LoVo (cell line): ENCODE results near the gene TMEM53.

Experiments used
- DNase-seq: peaks from one replicate; pipeline ENCODE4 v3.0.0-alpha.2; 2016; ENCODE audit warnings: low spot score

Gene TMEM53

GRCh38 chr1:44698138-44698537 is 23.9 kb upstream of the TMEM53 start:
- DNase-seq: no peak

GRCh38 chr1:44696789-44697345 is 22.6 kb upstream of the TMEM53 start:
- no peak for DNase-seq

DNA sequence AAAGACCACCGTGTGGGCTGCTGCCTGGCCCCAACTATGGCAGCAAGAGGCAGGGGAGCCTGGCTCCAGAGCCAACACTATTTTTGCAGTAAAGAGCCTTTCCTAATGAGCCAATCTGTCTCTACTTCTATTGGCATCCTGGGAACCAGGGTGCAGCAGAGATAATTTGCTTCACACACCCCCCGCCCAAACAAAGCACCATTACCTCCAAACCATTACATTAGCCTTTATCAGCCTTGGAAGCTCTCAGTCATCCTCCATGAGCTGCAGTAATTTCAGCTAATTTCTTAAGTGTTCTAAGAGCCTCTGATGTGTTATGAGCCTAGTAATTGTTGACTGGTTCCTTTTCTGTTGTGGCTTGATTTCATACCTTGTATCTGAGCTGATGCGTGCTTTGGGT is 21.8 kb upstream of the TMEM53 start:
- DNase-seq: no peak

DNA sequence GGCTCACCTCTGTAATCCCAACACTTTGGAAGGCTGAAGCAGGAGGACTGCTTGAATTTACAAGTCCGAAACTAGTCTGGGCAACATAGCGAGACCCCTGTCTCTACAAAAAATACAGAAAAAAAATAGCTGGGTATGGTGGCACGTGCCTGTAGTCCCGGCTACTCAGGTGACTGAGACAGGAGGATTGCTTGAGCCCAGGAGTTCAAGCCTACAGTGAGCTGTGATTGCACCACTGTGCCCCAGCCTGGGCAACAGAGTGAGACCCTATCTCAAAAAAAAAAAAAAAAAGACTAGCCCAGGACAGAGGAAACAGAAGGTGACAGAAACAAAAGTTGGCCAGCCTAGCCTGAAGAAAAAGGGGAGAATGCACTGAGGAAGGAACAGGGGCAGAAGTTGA is 21.4 kb upstream of the TMEM53 start:
- no peak for DNase-seq

DNA sequence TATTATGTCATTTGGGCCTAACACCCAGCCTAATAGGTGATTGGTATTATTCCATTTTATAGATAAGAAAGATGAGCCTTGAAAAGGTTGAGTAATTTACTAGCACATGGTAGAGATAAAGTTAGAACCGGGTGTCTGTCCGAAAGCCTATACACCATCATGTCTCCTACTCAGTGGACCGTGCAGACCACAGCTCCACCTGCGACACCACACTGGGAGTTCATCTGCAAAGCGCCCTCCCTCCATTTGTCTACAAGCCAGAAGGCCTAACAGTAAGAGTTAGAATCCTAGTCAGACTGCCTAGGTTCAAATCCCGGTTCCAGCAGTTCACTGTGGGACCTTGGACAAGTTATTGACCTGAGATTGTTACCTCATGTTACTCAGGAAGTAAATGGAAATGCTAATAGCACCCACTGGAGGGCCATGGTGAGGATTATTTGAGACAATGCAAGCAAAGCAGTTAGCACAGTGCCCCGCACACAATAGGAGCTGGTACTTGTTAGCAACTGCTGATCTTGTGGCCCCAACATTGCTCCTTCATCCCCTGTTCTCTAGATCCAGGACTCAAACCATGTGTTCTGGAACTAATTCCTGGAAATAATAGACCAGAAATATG is 20.7 kb upstream of the TMEM53 start:
- DNase-seq: no peak

DNA sequence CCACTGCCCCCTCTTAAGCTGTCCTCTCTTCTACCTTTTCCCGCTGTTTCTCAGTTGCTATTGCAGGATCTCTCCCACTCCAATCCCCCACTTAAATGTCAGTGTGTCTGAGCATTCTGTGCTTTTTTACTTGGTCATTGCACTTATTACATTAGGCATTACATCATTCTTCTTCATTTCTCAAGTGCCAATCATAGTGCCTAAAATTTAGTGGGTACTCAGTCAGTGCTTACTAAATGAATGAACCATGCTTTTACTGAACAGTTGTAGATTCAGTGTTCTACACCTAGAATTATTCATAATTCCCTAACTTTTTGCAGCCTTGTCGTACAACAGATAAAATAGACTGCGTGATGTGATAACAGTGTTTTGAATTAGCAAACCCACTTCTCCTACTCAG is 19.6 kb upstream of the TMEM53 start:
- no peak for DNase-seq

DNA sequence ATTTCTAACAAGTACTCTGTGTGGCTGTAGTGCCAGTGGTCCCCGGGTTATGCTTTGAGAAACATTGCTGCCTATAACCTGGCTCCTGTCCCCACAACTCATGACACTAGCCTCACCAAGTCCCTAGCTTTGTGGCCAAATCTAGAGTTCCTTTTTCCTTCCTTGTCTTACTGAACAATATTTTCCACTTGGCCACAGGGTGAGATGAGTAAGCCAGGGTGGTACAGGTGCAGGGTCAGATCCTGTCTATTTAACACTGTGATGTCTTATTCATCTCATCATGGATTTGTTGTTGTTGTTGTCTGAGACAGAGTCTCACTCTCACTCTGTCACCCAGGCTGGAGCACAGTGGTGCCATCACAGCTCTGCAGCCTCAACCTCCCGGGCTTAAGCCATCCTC is 18.9 kb upstream of the TMEM53 start:
- DNase-seq: no peak

- DNase-seq: no peak
These were observed 15.1 kb upstream of the TMEM53 start for GRCh38 chr1:44689447-44689765.

DNA sequence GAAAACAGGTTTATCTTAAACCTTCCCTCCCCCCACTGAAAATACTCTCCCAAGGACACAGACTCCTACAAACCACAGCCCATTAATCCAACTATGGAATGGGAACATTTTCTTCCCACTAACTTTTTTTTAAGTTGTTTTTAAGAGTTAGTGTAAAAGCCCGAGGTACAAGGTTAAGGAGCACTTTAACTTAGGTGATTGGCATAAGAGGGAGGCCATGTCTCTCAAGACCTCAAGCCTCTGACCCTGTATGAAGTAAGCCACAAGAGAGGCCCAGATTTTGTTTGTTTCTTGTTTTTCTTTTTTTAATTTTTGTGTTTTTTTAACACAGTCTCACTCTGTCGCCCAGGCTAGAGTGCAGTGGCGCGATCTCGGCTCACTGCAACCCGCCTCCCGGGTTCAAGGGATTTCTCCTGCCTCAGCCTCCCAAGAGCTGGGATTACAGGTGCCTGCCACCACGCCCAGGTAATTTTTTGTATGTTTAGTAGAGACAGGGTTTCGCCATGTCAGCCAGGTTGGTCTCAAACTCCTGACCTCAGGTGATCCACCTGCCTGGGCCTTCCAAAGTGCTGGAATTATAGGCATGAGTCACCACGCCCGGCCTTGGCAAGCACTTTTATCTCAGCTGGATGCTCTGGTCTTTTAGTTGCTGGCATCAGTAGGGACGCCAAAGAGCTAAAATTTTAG is 14.6 kb upstream of the TMEM53 start:
- peak; percentile 57 for DNase-seq

DNA sequence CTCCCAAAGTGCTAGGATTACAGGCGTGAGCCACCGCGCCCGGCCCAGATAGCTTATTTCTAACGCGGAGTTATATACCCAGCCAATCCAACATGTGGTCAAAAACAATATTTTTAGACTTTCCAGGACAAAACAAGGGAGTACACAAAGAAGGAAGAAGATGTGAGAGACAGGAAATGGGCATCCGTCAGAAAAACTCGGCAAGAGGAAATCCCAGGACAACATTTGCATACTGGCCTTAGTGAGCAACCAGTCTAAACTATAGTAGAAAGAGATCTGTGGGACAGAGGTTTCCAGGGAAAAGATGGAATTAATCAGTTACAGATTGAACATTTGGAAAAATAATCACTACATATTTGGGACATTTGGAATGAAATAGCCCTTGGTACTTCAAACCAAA is 11.6 kb upstream of the TMEM53 start:
- no peak for DNase-seq

DNA sequence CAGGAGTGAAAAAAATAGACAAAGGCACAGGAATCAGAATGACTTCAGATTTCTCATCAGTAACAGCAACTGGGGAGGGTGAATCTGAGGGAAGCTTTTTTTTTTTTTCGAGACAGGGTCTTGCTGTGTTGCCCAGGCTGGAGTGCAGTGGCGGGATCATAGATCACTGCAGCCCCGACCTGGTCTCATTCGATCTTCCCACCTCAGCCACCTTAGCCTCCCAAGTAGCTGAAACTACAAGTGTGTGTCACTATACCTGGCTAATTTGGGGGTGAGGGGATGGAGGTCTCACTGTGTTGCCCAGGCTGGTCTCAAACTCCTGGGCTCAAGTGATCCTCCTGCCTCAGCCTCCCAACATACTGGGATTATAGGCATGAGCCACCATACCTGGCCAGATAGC is 10.9 kb upstream of the TMEM53 start:
- DNase-seq: no peak

GRCh38 chr1:44684525-44684924 is 10.2 kb upstream of the TMEM53 start:
- DNase-seq: no peak

DNA sequence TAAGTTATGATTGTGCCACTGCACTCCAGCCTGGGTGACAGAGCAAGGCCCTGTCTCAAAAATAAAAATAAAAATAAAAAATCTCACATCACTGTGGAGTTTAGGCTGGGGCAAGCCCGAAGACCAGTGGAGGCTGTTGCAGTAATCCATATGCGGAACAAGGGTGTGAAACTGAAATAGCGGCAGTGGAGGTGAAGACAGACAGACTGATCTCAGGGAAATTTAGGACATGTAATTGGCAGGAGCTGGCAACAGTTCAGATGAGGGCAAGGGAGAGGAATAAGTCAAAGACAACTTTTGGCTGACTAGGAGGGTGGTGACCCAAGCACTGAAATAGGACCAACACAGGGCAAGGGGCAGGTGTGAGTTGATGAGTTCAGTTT is 8.6 kb upstream of the TMEM53 start:
- no peak for DNase-seq

GRCh38 chr1:44681905-44682882 is 7.9 kb upstream of the TMEM53 start:
- no peak for DNase-seq

GRCh38 chr1:44679468-44679867 is 5.2 kb upstream of the TMEM53 start:
- DNase-seq: no peak

GRCh38 chr1:44678626-44679025 is 4.3 kb upstream of the TMEM53 start:
- DNase-seq: no peak

- DNase-seq: no peak
These were observed 3.8 kb upstream of the TMEM53 start for GRCh38 chr1:44678120-44678519.

- DNase-seq: no peak
These were observed 3.0 kb upstream of the TMEM53 start for GRCh38 chr1:44677201-44677766.

- peak; percentile 56 for DNase-seq
These were observed 2.4 kb upstream of the TMEM53 start for GRCh38 chr1:44676484-44677200.

DNA sequence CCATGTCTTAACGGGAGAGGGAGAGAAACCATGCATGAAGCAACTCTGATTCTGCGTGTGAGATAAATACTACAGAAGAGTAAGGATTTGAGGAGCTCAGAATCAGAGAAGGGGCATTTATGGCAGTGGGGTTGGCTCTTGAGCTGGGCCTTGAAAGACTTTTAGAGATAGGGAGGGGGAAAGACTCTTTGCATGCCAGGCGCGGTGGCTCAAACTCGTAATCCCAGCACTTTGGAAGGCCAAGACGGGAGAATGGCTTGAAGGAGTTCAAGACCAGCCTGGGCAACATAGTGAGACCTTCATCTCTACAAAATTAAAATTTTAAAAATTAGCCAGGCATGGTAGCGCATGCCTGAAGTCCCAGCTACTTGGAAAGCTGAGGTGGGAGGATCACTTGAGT is 905 bp upstream of the TMEM53 start:
- DNase-seq: no peak

- no peak for DNase-seq
These were observed 587 bp downstream of the TMEM53 start for GRCh38 chr1:44673675-44674112.
